Stimulated activated CD8-positive, alpha-beta memory T cell treated with anti-CD3 and anti-CD28 coated beads, Interleukin-4, amount 100 ng/mL, for 4 hours (primary cell): ENCODE measurements around the gene PLEKHA8.

Experiments used
- DNase-seq, 2 donors: peaks; one replicate each; pipeline ENCODE4 v3.0.0-alpha.2; 2020; ENCODE audit warnings: low read depth in 2 of 2, low spot score in 1 of 2

Gene PLEKHA8

GRCh38 chr7:30166841-30167235, 138.6 kb downstream of the PLEKHA8 start:
- no peak for DNase-seq

GRCh38 chr7:30167901-30168300, 139.7 kb downstream of the PLEKHA8 start:
- no peak for DNase-seq

DNA sequence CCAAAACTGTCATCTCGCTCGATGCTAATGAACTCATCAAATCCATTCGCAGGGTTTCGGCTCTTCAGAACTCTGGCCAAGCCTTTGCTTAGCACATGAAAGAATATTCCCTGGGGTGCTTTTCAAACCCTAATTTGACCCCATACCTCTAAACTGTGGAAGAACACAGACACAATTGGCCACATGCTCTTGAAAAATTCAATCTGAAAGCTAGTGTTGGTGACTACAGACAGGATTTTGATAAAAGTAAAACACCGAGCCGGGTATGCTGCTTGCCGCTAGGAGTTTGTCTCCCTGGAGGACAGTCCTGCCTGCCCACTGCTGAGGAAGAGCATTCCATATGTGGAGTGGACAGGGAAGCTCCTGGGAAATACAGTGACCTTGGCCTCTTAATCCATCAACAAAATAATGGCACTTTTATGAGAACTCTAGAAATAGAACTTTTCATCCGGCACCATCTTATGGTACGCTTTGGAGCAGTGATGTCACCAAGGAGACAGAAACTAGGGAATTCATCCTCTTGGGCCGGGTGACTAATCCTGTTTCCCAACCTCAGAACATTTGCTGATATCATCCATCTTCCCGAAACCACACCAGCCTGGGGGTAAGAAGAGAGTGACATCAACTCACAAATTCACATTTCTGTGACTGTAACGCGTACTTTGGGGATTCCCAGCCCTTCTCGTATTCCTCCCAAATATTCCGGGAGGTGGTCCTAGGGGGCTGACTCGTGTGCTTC, 140.8 kb downstream of the PLEKHA8 start:
- DNase-seq, result no peak

DNA sequence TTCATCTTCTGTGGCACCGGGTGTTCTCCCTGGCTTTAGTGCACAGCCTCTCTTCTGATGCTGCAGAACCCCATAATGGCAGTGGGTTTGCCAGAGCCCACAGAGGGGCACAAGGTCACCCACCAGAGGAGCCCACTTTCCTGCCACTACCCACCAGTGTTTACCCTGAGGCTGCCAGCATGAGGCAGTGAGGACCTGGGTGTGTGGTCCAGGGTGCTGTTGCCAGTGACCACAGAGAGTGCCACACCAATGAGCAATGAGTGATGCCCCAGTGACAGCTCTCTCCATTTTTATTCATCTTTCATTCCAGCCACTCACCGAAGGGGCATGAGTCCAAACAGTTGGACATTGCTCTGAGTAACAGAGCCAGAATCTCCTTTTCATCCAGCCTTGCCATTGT, 141.4 kb downstream of the PLEKHA8 start:
- no peak for DNase-seq

GRCh38 chr7:30170476-30171205, 142.4 kb downstream of the PLEKHA8 start:
- DNase-seq, result no peak

- DNase-seq, result no peak
Observed at GRCh38 chr7:30171766-30172447, 143.7 kb downstream of the PLEKHA8 start.

- DNase-seq, result no peak
Observed at GRCh38 chr7:30172451-30172850, 144.2 kb downstream of the PLEKHA8 start.

DNA sequence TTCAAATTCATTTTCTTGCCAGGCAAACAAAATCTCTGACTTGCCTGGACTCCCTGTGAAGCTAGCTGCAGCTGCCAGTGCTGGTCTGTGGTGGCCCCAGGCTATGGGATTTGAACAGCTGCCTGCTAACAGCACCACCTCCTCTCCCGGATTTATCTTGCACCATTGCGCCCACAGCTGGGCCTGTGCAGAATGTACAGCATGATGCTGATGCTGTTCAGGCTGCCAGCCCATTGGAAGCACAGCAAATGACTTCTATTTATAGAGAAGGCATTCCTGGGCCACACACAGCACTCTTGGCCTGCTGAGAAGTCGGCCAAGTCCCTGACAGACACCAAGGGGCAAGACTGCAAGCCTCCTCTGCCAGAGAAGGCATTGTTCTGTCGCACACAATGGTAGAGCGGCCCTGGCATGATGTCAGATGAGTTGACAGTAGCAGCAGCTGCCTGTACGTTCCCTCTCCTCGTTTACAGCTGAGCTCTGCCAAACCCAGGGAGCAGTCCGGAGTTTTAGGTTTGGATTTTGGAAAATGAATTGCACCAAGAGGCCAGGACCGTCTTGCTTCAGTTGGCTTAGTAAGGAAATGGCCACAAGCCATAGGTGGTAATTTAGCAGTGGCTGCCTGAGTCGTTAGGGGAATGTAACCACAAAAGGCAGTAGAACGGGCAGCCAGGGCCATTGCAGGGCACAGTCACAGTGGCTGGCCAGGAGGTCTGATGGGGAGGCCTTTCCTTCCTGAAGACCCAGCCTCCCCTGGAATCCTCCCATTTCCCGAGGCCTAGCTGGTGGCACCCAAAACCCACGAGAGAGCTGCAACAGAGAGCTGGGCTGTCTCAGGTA, 145.1 kb downstream of the PLEKHA8 start:
- DNase-seq, result no peak

GRCh38 chr7:30175180-30175579, 147.0 kb downstream of the PLEKHA8 start:
- DNase-seq, result no peak

- no peak for DNase-seq
Observed at GRCh38 chr7:30175636-30176147, 147.5 kb downstream of the PLEKHA8 start.

DNA sequence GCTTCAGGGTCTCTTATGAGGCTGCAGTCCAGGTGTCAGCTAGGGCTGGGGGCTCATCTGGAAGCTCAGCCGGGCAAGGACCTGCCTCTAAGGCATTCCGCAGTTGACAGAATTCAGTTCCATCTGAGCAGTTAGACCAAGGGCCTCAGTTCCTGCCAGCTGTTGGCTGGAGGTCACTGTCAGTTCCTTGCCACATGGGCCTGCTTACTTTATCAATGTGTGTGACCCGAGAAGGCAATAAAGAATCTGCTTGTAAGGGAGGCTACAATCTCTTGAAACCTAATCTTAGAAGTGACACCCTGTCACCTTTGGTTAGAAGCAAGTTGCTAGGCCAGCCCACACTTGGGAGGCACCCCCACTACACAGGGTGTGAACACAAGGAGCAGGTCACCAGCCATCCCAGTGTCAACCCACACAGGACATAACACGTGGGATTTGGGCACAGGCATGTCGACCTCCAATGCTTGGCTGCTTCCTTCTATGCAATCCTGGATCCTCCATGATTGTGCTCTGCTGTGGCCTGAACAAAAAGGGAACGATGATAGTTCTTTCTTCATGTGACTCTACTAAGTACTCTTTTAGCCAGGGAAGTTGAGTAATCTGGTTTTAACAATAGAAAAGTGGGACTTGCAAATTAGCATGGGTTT, 148.4 kb downstream of the PLEKHA8 start:
- no peak for DNase-seq

DNA sequence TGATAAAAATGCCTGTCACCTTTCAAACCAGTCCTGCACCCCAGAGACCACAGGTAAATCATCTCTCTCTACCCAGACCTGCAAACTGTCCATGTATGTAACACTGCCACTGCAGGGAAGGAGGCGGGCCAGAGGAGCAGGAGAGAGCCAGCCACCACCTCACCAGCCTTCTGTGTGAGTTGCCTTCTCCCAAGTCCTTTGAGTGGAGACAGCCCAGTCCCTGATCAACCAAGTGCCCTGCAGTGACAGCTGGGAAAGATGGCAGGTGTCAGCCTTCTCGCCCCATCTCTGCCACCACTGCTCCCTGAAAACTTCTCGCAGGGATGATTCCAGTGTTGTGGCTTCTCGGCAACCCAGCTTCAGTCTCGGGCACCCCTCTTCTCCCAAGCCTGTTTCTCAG, 149.0 kb downstream of the PLEKHA8 start:
- no peak for DNase-seq

DNA sequence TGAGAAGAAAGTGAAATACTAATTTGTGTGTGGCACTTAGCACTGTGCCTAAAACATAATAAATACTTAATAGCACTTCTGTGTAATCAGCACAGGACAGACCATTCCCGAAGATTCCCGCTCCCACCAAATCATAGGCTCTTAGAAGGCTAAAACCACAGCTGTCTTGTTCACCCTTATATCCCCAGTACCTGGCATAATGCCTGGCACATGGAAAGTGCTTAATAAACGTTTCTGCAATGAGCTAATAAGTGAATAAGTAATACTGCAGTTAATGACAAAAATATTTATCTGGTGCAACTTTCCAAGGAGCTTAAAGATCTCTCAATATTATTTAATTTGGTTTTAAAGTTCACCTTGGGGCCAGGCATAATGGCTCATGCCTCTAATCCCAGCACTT, 149.8 kb downstream of the PLEKHA8 start:
- DNase-seq, result no peak

GRCh38 chr7:30178748-30179436, 150.7 kb downstream of the PLEKHA8 start:
- DNase-seq, result no peak
